HG02610 (cell line): ENCODE data around the gene KLHL17.
"Not testable (repeated sequence)": the region's sequence is repeated elsewhere in the genome, so short reads cannot be mapped to it uniquely, and the experiment has no call there.

ENCODE experiments used
- ATAC-seq: cut with Tn5 transposase; IDR thresholded peaks from one replicate; pipeline ENCODE4 v1.9.1; 2021; ENCODE audit warnings: mild to moderate bottlenecking, moderate library complexity; ENCODE audit not compliant: unreplicated experiment

The KLHL17 gene

GRCh38 chr1:935751-936231 lies 24.6 kb upstream of the KLHL17 start:
- no peak for ATAC-seq

DNA sequence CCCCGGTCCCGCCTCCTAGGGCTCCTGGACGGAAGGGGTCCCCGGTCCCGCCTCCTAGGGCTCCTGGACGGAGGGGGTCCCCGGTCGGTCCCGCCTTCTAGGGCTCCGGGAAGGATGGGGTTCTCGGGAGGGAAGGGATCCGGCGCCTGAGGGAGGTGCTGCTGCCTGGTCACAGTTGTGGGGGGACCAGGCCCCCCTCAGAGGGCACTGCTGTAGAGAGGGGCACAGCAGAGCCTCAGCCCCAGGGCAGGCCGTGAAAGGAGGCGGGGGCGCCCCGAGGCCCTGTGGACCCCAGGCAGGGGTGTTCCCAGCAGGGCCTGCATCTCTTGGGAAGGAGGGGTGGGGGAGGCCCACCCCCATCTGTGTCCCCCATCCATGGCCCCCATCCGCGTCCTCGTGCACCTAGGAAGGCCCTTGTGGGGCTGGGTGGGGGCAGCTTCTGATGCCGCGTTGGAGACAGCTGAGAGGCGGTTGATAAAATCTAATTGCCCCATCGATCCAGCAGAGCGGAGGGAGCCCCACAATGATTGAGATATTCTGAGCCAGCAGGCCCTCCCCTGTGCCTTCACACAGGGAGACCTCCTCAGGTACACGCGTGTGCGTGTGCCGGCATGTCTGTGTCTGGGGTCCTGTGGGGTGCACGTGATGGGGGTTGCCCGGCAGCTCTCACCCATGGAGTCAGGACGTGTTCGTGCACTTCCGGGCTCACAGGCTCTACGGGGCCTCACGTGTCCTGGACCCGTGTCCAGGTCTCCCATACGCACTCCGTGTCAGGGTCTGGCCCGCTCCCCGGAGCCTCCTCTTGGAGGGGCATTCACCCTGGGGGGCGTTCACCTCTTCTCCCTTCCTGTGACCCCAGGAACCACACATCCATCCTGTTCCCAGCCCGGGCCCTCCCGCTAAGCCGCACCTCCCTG lies 23.8 kb upstream of the KLHL17 start:
- no peak for ATAC-seq

DNA sequence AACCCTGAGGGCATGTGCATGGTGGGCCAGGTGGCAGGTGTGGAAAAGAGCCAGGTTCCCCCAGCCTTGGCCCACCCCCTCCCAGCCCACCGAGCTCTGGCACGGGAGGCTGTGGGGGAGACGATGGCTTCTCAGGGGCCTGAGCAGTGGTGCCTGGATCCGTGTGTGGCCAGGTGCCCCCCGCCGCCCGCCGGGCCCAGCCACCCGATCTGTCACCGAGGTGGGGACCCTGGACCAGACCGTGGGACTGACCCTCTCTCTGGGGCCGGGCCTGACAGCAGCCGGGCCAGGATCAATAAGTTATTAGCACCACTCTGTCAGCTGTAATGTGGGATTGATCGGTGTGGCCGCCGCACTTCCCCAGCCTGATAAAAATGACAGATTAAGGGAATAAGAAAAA lies 22.9 kb upstream of the KLHL17 start:
- ATAC-seq, result no peak

DNA sequence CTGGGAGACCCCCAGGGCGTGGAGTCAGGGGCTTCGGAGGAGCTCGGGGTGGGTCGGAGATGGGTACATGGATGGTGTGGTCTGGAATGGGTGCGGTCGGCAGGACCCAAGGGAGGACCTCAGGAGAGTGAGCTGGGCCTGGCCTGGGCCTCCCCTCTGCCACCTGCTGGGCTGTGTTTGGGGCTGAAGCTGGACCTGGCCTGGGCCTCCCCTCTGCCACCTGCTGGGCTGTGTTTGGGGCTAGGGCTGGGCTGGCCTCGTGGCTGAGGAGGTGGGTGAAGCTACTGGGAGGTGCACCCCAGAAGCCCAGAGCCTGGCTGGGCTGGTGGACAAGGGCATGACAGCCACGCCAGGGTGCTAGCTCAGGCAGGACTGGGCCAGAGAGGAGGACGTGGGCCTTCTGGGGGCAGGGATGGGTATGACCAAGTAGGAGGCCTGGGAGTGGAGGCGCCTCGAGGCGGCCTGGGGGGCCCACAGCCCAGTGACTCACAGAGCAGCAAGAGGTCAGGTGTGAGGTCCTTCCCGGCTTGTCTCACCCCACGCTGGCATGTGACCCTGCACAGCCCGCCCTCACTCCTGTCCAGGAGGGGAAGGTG lies 22.2 kb upstream of the KLHL17 start:
- ATAC-seq, result no peak

DNA sequence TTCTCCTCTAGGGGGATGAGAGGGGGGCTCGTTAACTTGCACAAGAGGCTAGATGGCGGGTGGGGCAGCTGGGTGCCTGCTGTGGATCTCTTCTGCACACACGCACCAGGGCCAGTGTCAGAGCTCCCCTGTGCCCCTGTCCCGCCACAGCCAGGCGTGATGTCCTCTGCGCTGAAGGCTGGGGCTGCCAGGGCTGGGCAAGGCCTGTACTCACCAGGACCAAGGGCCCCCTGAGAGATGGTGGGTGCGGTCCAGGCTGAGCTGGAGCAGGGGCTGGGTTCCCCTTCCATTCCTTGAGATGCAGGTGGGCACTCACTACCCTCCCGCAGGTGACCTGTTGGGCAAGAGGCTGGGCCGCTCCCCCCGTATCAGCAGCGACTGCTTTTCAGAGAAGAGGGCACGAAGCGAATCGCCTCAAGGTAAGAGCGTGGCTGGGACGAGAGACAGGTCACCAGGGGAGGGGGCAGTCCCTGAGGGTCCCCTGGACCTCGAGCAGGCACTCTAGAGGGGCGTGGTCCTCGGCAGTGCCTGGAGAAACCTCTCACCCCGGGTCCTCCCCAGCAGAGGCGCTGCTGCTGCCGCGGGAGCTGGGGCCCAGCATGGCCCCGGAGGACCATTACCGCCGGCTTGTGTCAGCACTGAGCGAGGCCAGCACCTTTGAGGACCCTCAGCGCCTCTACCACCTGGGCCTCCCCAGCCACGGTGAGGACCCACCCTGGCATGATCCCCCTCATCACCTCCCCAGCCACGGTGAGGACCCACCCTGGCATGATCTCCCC lies 21.5 kb upstream of the KLHL17 start:
- no peak for ATAC-seq

DNA sequence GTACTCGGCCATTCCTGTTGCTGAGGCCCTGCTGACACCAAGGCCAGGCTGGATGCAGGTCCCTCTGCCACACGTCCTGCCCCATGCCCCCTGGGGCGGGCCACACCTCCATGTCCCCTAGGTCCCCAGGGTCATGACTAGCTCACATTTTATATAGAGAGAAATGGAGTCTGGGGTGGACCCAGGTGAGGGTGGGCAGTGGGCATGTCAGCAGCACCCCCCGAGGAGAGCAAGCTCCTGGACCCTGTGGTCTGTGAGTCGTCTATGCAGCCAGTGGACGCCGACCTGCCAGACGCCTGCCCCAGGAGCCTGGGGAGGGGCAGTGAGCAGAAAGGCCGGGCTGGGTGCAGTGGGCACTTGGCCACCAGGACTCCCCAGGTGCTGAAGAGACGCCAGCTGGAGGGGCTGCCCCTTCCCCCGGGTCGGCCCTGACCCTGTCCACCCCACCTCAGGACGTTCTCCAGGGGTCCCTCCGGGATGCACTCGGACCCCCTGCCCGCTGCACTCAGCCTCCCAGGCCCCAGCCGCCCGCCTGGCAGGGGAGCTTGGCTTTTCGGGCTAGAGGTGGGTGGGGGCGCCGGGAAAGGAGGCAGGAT lies 20.8 kb upstream of the KLHL17 start:
- ATAC-seq, result no peak

DNA sequence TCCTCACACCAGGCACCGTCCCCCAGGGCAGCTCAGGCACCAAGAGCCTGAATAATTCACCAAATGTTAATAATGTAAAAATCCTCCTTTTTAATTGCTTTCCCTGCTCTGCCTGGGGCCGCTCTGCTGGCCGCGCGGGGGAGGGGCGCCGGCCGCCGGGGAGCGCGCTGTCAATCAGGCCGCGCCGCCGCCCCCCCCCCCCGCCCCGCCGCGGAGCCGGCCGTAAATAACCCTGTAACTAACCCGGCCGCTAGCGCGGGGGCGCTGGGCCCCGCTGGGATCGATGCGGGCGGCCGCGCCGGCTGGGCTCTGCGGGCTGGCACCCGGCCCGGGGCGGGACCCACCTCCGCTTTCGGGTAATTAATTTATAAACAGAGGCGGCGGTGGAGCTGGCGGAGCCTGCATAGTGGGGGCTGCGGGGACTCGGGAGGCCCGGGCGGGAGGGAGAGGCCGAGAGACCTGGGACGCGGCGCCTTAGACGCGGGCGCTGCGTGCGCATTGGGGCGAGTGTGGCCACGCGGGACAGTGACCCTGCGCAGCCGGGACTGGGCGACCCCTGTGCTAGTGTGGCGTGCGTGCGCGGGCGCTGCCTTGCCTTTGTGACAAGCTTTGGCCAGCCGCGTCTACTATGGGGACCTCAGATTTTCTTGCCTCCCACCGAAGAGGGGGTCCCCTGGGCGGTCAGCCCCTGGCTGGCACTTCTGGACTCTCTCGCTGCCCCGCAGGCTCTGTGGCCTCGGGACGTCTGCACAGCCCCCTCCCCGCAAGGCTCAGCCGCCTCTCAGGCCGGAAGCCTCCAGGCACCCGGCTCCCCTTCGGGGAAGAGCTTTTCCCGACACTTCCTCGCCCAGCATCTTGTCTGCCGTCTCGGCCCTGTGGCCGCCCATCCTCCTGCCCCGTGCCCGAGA lies 20.0 kb upstream of the KLHL17 start:
- ATAC-seq, result no peak

- ATAC-seq, result no peak
These were observed 19.3 kb upstream of the KLHL17 start for GRCh38 chr1:941015-941587.

GRCh38 chr1:941588-942383 lies 18.6 kb upstream of the KLHL17 start:
- ATAC-seq, result no peak

GRCh38 chr1:942411-942821 lies 18.0 kb upstream of the KLHL17 start:
- no peak for ATAC-seq

DNA sequence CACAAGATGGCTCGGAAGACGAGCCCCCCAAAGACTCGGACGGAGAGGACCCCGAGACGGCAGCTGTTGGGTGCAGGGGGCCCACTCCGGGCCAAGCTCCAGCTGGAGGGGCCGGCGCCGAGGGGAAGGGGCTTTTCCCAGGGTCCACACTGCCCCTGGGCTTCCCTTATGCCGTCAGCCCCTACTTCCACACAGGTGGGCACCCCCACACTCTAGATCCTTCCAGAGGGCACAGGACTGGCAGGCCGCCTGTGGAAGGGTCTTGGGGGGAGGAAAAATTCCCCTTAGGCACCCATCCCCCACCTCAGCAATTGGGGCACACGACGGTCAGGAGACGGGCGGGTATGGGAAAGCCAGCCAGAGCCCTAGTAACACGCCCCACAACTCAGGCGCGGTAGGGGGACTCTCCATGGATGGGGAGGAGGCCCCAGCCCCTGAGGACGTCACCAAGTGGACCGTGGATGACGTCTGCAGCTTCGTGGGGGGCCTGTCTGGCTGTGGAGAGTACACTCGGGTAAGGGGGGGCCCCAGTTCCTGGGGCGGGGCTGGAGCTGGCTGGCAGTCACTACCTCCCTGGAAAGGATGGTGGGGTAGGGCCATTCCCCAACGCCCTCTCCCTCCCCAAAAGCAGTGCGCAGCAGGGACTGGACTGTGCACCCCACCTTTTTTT lies 17.4 kb upstream of the KLHL17 start:
- ATAC-seq, result no peak

DNA sequence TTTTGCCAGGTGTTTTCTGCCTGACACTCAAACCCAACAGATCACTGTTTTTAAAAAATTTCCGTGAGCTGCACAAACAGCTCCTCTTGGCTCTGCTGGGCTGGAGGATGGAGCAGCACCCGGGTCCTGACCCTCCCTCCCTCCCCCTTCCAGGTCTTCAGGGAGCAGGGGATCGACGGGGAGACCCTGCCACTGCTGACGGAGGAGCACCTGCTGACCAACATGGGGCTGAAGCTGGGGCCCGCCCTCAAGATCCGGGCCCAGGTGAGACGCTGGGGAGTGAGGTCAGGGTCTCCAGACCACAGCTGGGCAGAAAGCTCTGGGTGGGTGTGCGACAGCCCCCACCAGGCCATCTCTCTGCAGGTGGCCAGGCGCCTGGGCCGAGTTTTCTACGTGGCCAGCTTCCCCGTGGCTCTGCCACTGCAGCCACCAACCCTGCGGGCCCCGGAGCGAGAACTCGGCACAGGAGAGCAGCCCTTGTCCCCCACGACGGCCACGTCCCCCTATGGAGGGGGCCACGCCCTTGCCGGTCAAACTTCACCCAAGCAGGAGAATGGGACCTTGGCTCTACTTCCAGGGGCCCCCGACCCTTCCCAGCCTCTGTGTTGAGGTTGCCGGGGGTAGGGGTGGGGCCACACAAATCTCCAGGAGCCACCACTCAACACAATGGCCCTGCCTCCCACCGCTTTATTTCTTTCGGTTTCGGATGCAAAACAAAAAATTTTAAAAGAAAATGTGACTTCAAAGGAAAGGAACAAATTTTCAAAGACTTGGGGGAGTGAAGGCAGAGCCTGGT lies 16.6 kb upstream of the KLHL17 start:
- ATAC-seq, result no peak

GRCh38 chr1:944341-945325 lies 15.8 kb upstream of the KLHL17 start:
- ATAC-seq, result no peak

- ATAC-seq, result no peak
These were observed 14.5 kb upstream of the KLHL17 start for GRCh38 chr1:945688-946556.

GRCh38 chr1:946811-947210 lies 13.6 kb upstream of the KLHL17 start:
- ATAC-seq, result not testable (repeated sequence)
